ENCODE data around the gene CAPN9.
"Not testable (repeated sequence)": the region's sequence is repeated elsewhere in the genome, so short reads cannot be mapped to it uniquely, and the experiment has no call there.

The CAPN9 gene

GRCh38 chr1:230707732-230708630, 39.2 kb upstream of the CAPN9 start:
- peaks cover 2% of the 10 kb centered on the region for H3K27me3 Mint-ChIP-seq
- H3K9me3 Mint-ChIP-seq: no peaks in the 10 kb centered on the region
- no peak overlapping the region for H3K4me3 Mint-ChIP-seq
- no peaks in the 10 kb centered on the region for H3K4me1 Mint-ChIP-seq
- H3K36me3 Mint-ChIP-seq: no peaks in the 10 kb centered on the region
- no peak overlapping the region for H3K27ac Mint-ChIP-seq

GRCh38 chr1:230708631-230709580, 38.3 kb upstream of the CAPN9 start:
- no peak overlapping the region for H3K4me3 Mint-ChIP-seq
- H3K4me1 Mint-ChIP-seq: no peaks in the 10 kb centered on the region
- no peak overlapping the region for H3K27ac Mint-ChIP-seq
- peaks cover 2% of the 10 kb centered on the region for H3K27me3 Mint-ChIP-seq
- no peaks in the 10 kb centered on the region for H3K36me3 Mint-ChIP-seq
- no peaks in the 10 kb centered on the region for H3K9me3 Mint-ChIP-seq

GRCh38 chr1:230709619-230710542, 37.3 kb upstream of the CAPN9 start:
- H3K4me1 Mint-ChIP-seq: no peaks in the 10 kb centered on the region
- H3K9me3 Mint-ChIP-seq: no peaks in the 10 kb centered on the region
- H3K27me3 Mint-ChIP-seq: peaks cover 2% of the 10 kb centered on the region
- no peak overlapping the region for H3K27ac Mint-ChIP-seq
- H3K36me3 Mint-ChIP-seq: no peaks in the 10 kb centered on the region
- no peak overlapping the region for H3K4me3 Mint-ChIP-seq

- no peaks in the 10 kb centered on the region for H3K36me3 Mint-ChIP-seq
- H3K9me3 Mint-ChIP-seq: no peaks in the 10 kb centered on the region
- H3K27me3 Mint-ChIP-seq: peaks cover 2% of the 10 kb centered on the region
- H3K4me3 Mint-ChIP-seq: no peak overlapping the region
- H3K4me1 Mint-ChIP-seq: no peaks in the 10 kb centered on the region
- no peak overlapping the region for H3K27ac Mint-ChIP-seq
Measured at GRCh38 chr1:230710543-230710904, 36.7 kb upstream of the CAPN9 start.

- no peaks in the 10 kb centered on the region for H3K4me1 Mint-ChIP-seq
- peaks cover 3% of the 10 kb centered on the region for H3K27me3 Mint-ChIP-seq
- H3K36me3 Mint-ChIP-seq: no peaks in the 10 kb centered on the region
- H3K9me3 Mint-ChIP-seq: no peaks in the 10 kb centered on the region
- H3K4me3 Mint-ChIP-seq: no peak overlapping the region
- H3K27ac Mint-ChIP-seq: no peak overlapping the region
Measured at GRCh38 chr1:230711245-230711644, 35.9 kb upstream of the CAPN9 start.

GRCh38 chr1:230712470-230712942, 34.7 kb upstream of the CAPN9 start:
- peaks cover 6% of the 10 kb centered on the region for H3K27me3 Mint-ChIP-seq
- H3K4me1 Mint-ChIP-seq: no peaks in the 10 kb centered on the region
- H3K9me3 Mint-ChIP-seq: peaks cover 4% of the 10 kb centered on the region
- no peak overlapping the region for H3K27ac Mint-ChIP-seq
- H3K4me3 Mint-ChIP-seq: no peak overlapping the region
- H3K36me3 Mint-ChIP-seq: no peaks in the 10 kb centered on the region

GRCh38 chr1:230713138-230713537, 34.0 kb upstream of the CAPN9 start:
- H3K4me1 Mint-ChIP-seq: no peaks in the 10 kb centered on the region
- peaks cover 6% of the 10 kb centered on the region for H3K27me3 Mint-ChIP-seq
- H3K4me3 Mint-ChIP-seq: no peak overlapping the region
- H3K9me3 Mint-ChIP-seq: peaks cover 4% of the 10 kb centered on the region
- no peaks in the 10 kb centered on the region for H3K36me3 Mint-ChIP-seq
- no peak overlapping the region for H3K27ac Mint-ChIP-seq

- H3K36me3 Mint-ChIP-seq: no peaks in the 10 kb centered on the region
- no peak overlapping the region for H3K4me3 Mint-ChIP-seq
- H3K27me3 Mint-ChIP-seq: peaks cover 7% of the 10 kb centered on the region
- no peak overlapping the region for H3K27ac Mint-ChIP-seq
- H3K9me3 Mint-ChIP-seq: peaks cover 4% of the 10 kb centered on the region
- no peaks in the 10 kb centered on the region for H3K4me1 Mint-ChIP-seq
Measured at GRCh38 chr1:230713547-230713914, 33.7 kb upstream of the CAPN9 start.

- H3K4me1 Mint-ChIP-seq: no peaks in the 10 kb centered on the region
- no peaks in the 10 kb centered on the region for H3K36me3 Mint-ChIP-seq
- peaks cover 6% of the 10 kb centered on the region for H3K27me3 Mint-ChIP-seq
Measured at GRCh38 chr1:230713915-230714764, 33.0 kb upstream of the CAPN9 start, which contains the start of gene AGT. TSS of gene AGT (minus strand) at chr1:230714122. CDS start at chr1:230710823, 3,299 bp downstream.

GRCh38 chr1:230715510-230715909, 31.7 kb upstream of the CAPN9 start:
- H3K4me3 Mint-ChIP-seq: no peak overlapping the region
- H3K4me1 Mint-ChIP-seq: no peaks in the 10 kb centered on the region
- H3K27ac Mint-ChIP-seq: no peak overlapping the region
- H3K36me3 Mint-ChIP-seq: no peaks in the 10 kb centered on the region
- H3K9me3 Mint-ChIP-seq: peaks cover 4% of the 10 kb centered on the region
- peaks cover 7% of the 10 kb centered on the region for H3K27me3 Mint-ChIP-seq

More at GRCh38 chr1:230713915-230714764, 33.0 kb upstream of the CAPN9 start, which contains the start of gene AGT:
- no peak within 1 kb of the TSS for H3K4me3 Mint-ChIP-seq
- H3K27ac Mint-ChIP-seq: no peak within 1 kb of the TSS
- peaks cover 4% of the 10 kb centered on the region for H3K9me3 Mint-ChIP-seq

GRCh38 chr1:230716453-230716852, 30.7 kb upstream of the CAPN9 start:
- H3K27ac Mint-ChIP-seq, H3K4me1 Mint-ChIP-seq, H3K4me3 Mint-ChIP-seq, H3K36me3 Mint-ChIP-seq, H3K9me3 Mint-ChIP-seq, H3K27me3 Mint-ChIP-seq: not testable (repeated sequence)

- Mint-ChIP-seq H3K4me1 (no peaks in the 10 kb centered on the region), H3K4me3 (no peak overlapping the region), H3K27ac (no peak overlapping the region)
Measured at GRCh38 chr1:230717251-230717650, 29.9 kb upstream of the CAPN9 start.

GRCh38 chr1:230721849-230722522, 25.2 kb upstream of the CAPN9 start:
- not testable (repeated sequence) for H3K4me1 Mint-ChIP-seq, H3K27me3 Mint-ChIP-seq, H3K9me3 Mint-ChIP-seq, H3K27ac Mint-ChIP-seq, H3K4me3 Mint-ChIP-seq, H3K36me3 Mint-ChIP-seq

More at GRCh38 chr1:230717251-230717650, 29.9 kb upstream of the CAPN9 start:
- peaks cover 3% of the 10 kb centered on the region for H3K36me3 Mint-ChIP-seq
- peaks cover 4% of the 10 kb centered on the region for H3K9me3 Mint-ChIP-seq
- peaks cover 9% of the 10 kb centered on the region for H3K27me3 Mint-ChIP-seq
